K562 (cell line): ENCODE measurements around the gene GPR37L1. TPM values are rescaled to one million over a fixed set of nuclear protein-coding genes. Genes with fewer than 3 reads are reported as not detected.

ENCODE experiments used
- DEAF1 ChIP-seq: fragments of 450-650 bp; formaldehyde crosslinking; IDR thresholded peaks from 2 replicates; pipeline ENCODE4 v1.4.0; 2020; ENCODE audit warnings: mild to moderate bottlenecking, moderate library complexity
- E2F8 ChIP-seq: fragments of 450-650 bp; IDR thresholded peaks from 2 replicates; pipeline ENCODE4 v1.7.1; 2018; ENCODE audit warnings: mild to moderate bottlenecking, low read depth; ENCODE audit not compliant: partially characterized antibody
- MNT ChIP-seq, 2 experiments: fragments of 450-650 bp; conservative IDR thresholded peaks; 2 replicates each; pipeline ENCODE4 v1.6.1; 2017; ENCODE audit warnings: mild to moderate bottlenecking in 2 of 2, moderate library complexity in 2 of 2
- NRF1 ChIP-seq, 2 experiments: fragments of 450-650 bp; IDR thresholded peaks in 1 of 2; conservative IDR thresholded peaks in 1 of 2; 2 replicates each; pipeline ENCODE4 v1.6.1; 2014; ENCODE audit warnings: mild to moderate bottlenecking in 2 of 2
- PURB ChIP-seq: sonication (generic); formaldehyde crosslinking; IDR thresholded peaks from 2 replicates; pipeline ENCODE4 v1.9.0; 2021; ENCODE audit warnings: low read depth, mild to moderate bottlenecking, missing genetic modification reagents
- SAFB2 ChIP-seq: fragments of 200-400 bp; formaldehyde crosslinking; IDR thresholded peaks from 2 replicates; pipeline ENCODE4 v1.6.1; 2018; ENCODE audit warnings: borderline replicate concordance, low read length, low read depth, moderate library complexity; ENCODE audit not compliant: severe bottlenecking
- SAP30 ChIP-seq: fragments of 200-600 bp; sonication (generic); IDR thresholded peaks from 2 replicates; pipeline ENCODE4 v1.6.1; 2012; ENCODE audit warnings: borderline replicate concordance, low read depth, mild to moderate bottlenecking, moderate library complexity, low read length, control low read depth, inconsistent platforms; ENCODE audit not compliant: insufficient read depth, poor library complexity, severe bottlenecking
- TBP ChIP-seq: optimal IDR thresholded peaks from 2 replicates; pipeline ENCODE3; 2011; ENCODE audit warnings: low read depth, low read length, improper control_type of control experiment
- THRB ChIP-seq: fragments of 450-650 bp; formaldehyde crosslinking; conservative IDR thresholded peaks from 2 replicates; pipeline ENCODE4 v1.4.0; 2022; ENCODE audit warnings: mild to moderate bottlenecking, missing genetic modification characterization
- ZBTB11 ChIP-seq, 3 experiments: fragments of 200-800 bp in 1 of 3; fragments of 250-450 bp in 1 of 3; fragments of 450-650 bp in 1 of 3; sonication (Bioruptor Pico) in 1 of 3; sonication (Bioruptor generic) in 1 of 3; formaldehyde crosslinking in 1 of 3; IDR thresholded peaks; 2 replicates each; pipeline versions ENCODE4 v1.6.1 to v1.8.0; 2016 to 2022; ENCODE audit warnings: mild to moderate bottlenecking in 2 of 3, missing genetic modification characterization in 2 of 3, missing compliant biosample characterization in 1 of 3, moderate library complexity in 1 of 3
- ZNF830 ChIP-seq: fragments of 250-450 bp; sonication (Bioruptor Pico); IDR thresholded peaks from 2 replicates; pipeline ENCODE4 v1.5.0; 2021; ENCODE audit warnings: mild to moderate bottlenecking
- polyA plus RNA-seq, 8 experiments: library from polyadenylated mRNA; depleted of rRNA in 4 of 8; stranded (reverse) in 5 of 8; unstranded in 3 of 8; fragments of >200 nt; fragmentation: Nextera tagmentation in 2 of 8; fragmentation: Illumina TruSeq in 1 of 8; extraction: Ambion mirVana in 2 of 8; extraction: Trizol in 1 of 8; gene quantifications; 2 replicates each; pipeline versions ENCODE4 v1.2.1 to v1.2.3, GENCODE V29; 2011 to 2014; ENCODE audit warnings: inconsistent platforms in 1 of 8, missing spikeins in 1 of 8
- total RNA-seq, 7 experiments: library from RNA; depleted of rRNA in 6 of 7; stranded (reverse); fragments of >200 nt in 6 of 7; fragmentation: Illumina TruSeq in 2 of 7; extraction: Trizol in 2 of 7; gene quantifications; 2 replicates each; pipeline versions ENCODE4 v1.2.1 to v1.2.3, GENCODE V29; 2011 to 2021; ENCODE audit warnings: low replicate concordance in 1 of 7

GPR37L1 gene
- total and polyA plus RNA-seq, 9 of the 15 experiments (the other 6 are each of a cell fraction or from before 2014, with no cell fraction given), result not detected

GRCh38 chr1:202154766-202155477, 32.2 kb downstream of the GPR37L1 start (continued):
- TF ChIP-seq E2F8 (peak; percentile 12), NRF1 (conservative IDR thresholded peaks at IDR 0.05 in 1 of 2, IDR thresholded peaks at IDR 0.05 in 1 of 2) (0 out of 4 replicates have a peak, but pooled peaks of 1 of the 2 experiments have one; percentile 8), MNT (conservative IDR thresholded peaks at IDR 0.05) (no peak), TBP (no peak), ZNF830 (CRISPR knock-in tag) (no peak), DEAF1 (CRISPR knock-in tag) (peak; percentile 40; the same call in 1 of the 2 replicates), PURB (CRISPR knock-in tag) (no peak), THRB (0 out of 2 replicates have a peak, but pooled peaks have one; percentile 48), SAP30 (no peak), ZBTB11 (CRISPR knock-in tag; IDR thresholded peaks at IDR 0.05) (no peak), SAFB2 (no peak)
